ENCODE results near the gene TTC1.

Gene TTC1

GRCh38 chr5:160090059-160090458 lies 81.1 kb downstream of the TTC1 start:
- DNase-seq = no peak

- DNase-seq = no peak
These were observed 83.6 kb downstream of the TTC1 start for GRCh38 chr5:160092514-160092913.

- no peak for DNase-seq
These were observed 84.2 kb downstream of the TTC1 start for GRCh38 chr5:160092960-160093707.

- DNase-seq = no peak
These were observed 87.2 kb downstream of the TTC1 start for GRCh38 chr5:160096178-160096577.

- no peak for DNase-seq
These were observed 89.1 kb downstream of the TTC1 start for GRCh38 chr5:160097991-160098390.

GRCh38 chr5:160105686-160106360 lies 96.9 kb downstream of the TTC1 start:
- no peak for DNase-seq

GRCh38 chr5:160108124-160108523 lies 99.2 kb downstream of the TTC1 start:
- no peak for DNase-seq

All from T-helper 1 cell (primary cell).